Inflammatory macrophage (primary cell): Measurements from ENCODE around the gene CELSR1.
"Not testable (repeated sequence)": the region's sequence is repeated elsewhere in the genome, so short reads cannot be mapped to it uniquely, and the experiment has no call there.

Experiments
- DNase-seq, 2 donors: peaks; one replicate each; pipeline ENCODE4 v3.0.0-alpha.2; 2020 to 2022

The CELSR1 gene

GRCh38 chr22:46416891-46417580 is 120.4 kb downstream of the CELSR1 start:
- DNase-seq, result no peak

GRCh38 chr22:46416520-46416871 is 120.9 kb downstream of the CELSR1 start:
- no peak for DNase-seq

GRCh38 chr22:46415776-46416519 is 121.5 kb downstream of the CELSR1 start:
- no peak for DNase-seq

- no peak for DNase-seq
Observed at GRCh38 chr22:46414704-46415103, 122.7 kb downstream of the CELSR1 start.

- no peak for DNase-seq
Observed at GRCh38 chr22:46413725-46414379, 123.6 kb downstream of the CELSR1 start.

GRCh38 chr22:46411347-46411746 is 126.1 kb downstream of the CELSR1 start:
- no peak for DNase-seq

- no peak for DNase-seq
Observed at GRCh38 chr22:46410291-46410808, 127.1 kb downstream of the CELSR1 start.

- no peak for DNase-seq
Observed at GRCh38 chr22:46409631-46410210, 127.7 kb downstream of the CELSR1 start.

GRCh38 chr22:46408568-46409506 is 128.6 kb downstream of the CELSR1 start:
- DNase-seq, result no peak

GRCh38 chr22:46407748-46408147 is 129.7 kb downstream of the CELSR1 start:
- DNase-seq, result no peak

GRCh38 chr22:46406791-46407190 is 130.6 kb downstream of the CELSR1 start:
- DNase-seq, result no peak

- DNase-seq, result no peak
Observed at GRCh38 chr22:46406349-46406748, 131.1 kb downstream of the CELSR1 start.

- DNase-seq, result no peak
Observed at GRCh38 chr22:46405901-46406300, 131.5 kb downstream of the CELSR1 start.

- DNase-seq, result not testable (repeated sequence)
Observed at GRCh38 chr22:46403880-46404279, 133.5 kb downstream of the CELSR1 start.

- no peak for DNase-seq
Observed at GRCh38 chr22:46402505-46402904, 134.9 kb downstream of the CELSR1 start.

GRCh38 chr22:46401370-46401769 is 136.1 kb downstream of the CELSR1 start:
- DNase-seq, result no peak

GRCh38 chr22:46399251-46400024 is 138.0 kb downstream of the CELSR1 start:
- DNase-seq, result no peak

- DNase-seq, result no peak
Observed at GRCh38 chr22:46397951-46398350, 139.5 kb downstream of the CELSR1 start.

GRCh38 chr22:46397514-46397913 is 139.9 kb downstream of the CELSR1 start:
- DNase-seq, result no peak

- DNase-seq, result not testable (repeated sequence)
Observed at GRCh38 chr22:46397049-46397448, 140.4 kb downstream of the CELSR1 start.

GRCh38 chr22:46395145-46395544 is 142.3 kb downstream of the CELSR1 start:
- DNase-seq, result no peak
